A673 (cell line): ENCODE measurements around the gene ZNF396. TPM values are rescaled to one million over a fixed set of nuclear protein-coding genes. Genes with fewer than 3 reads are reported as not detected.

Experiments used
- BruUV-seq: library from RNA; stranded (reverse); fragments of 400-500 nt; replicated peaks from 2 replicates; lab custom pipeline; 2021; lab: Mats Ljungman, UMichigan
- CTCF ChIA-PET: fragments of 300-600 bp; sonication (Branson Sonifier 250); formaldehyde crosslinking; loops from one replicate; lab custom pipeline; 2022; ENCODE audit warnings: antibody characterized with exemption; lab: Charles Lee
- POLR2A ChIA-PET: fragments of 300-600 bp; sonication (Branson Sonifier 250); formaldehyde crosslinking; loops from one replicate; lab custom pipeline; 2022; ENCODE audit warnings: antibody characterized with exemption; ENCODE audit not compliant: low non-redundant PET; lab: Charles Lee
- DNase-seq: peaks from one replicate; pipeline ENCODE4 v3.0.0-alpha.2; 2015; ENCODE audit warnings: low spot score
- H3K27ac ChIP-seq: fragments of 200-600 bp; sonication (generic); 2 replicates; pipeline ENCODE4 v1.5.1; 2016; ENCODE audit warnings: mixed run types, low read depth, mild to moderate bottlenecking, mixed read lengths, antibody characterized with exemption, low read length; ENCODE audit not compliant: poor library complexity, severe bottlenecking
- H3K27me3 ChIP-seq: fragments of 200-600 bp; sonication (generic); replicated peaks from 2 replicates; pipeline ENCODE4 v1.6.1; 2017; ENCODE audit warnings: mixed run types, low read depth, mild to moderate bottlenecking, mixed read lengths, antibody characterized with exemption, low read length; ENCODE audit not compliant: insufficient read depth, poor library complexity
- H3K36me3 ChIP-seq: fragments of 200-600 bp; sonication (generic); 2 replicates; pipeline ENCODE4 v1.6.1; 2016; ENCODE audit warnings: mixed run types, mild to moderate bottlenecking, mixed read lengths, antibody characterized with exemption, low read length; ENCODE audit not compliant: insufficient read depth, poor library complexity, severe bottlenecking
- H3K4me1 ChIP-seq: fragments of 200-600 bp; sonication (generic); 2 replicates; pipeline ENCODE4 v1.6.1; 2017; ENCODE audit warnings: mixed run types, mild to moderate bottlenecking, mixed read lengths, antibody characterized with exemption, low read length; ENCODE audit not compliant: insufficient read depth, poor library complexity, severe bottlenecking
- H3K4me3 ChIP-seq: fragments of 200-600 bp; sonication (generic); 2 replicates; pipeline ENCODE4 v1.5.1; 2016; ENCODE audit warnings: low read depth, mixed run types, mild to moderate bottlenecking, mixed read lengths, low read length; ENCODE audit not compliant: poor library complexity, severe bottlenecking
- H3K9me3 ChIP-seq: fragments of 200-600 bp; sonication (generic); 2 replicates; pipeline ENCODE4 v1.6.1; 2016; ENCODE audit warnings: mixed run types, low read depth, mild to moderate bottlenecking, mixed read lengths, antibody characterized with exemption, low read length; ENCODE audit not compliant: poor library complexity, severe bottlenecking
- CTCF ChIP-seq: fragments of 300-800, 200-600 bp; sonication (generic); conservative IDR thresholded peaks from 2 replicates; pipeline ENCODE4 v1.5.1; 2017; ENCODE audit warnings: low read depth, mild to moderate bottlenecking, antibody characterized with exemption, low read length, moderate library complexity, mixed read lengths
- EZH2 ChIP-seq: fragments of 200-600 bp; sonication (generic); IDR thresholded peaks from 2 replicates; pipeline ENCODE4 v1.6.1; 2017; ENCODE audit warnings: borderline replicate concordance, low read depth, mild to moderate bottlenecking, mixed read lengths, antibody characterized with exemption, low read length; ENCODE audit not compliant: poor library complexity, severe bottlenecking
- intact Hi-C: fragments of 100-400 bp; cut with micrococcal nuclease; formaldehyde crosslinking; loops from one replicate; pipeline ENCODE4 v1.10.0; 2022; ENCODE audit not compliant: unreplicated experiment
- total RNA-seq: library from RNA; stranded (reverse); gene quantifications from 2 replicates; pipeline ENCODE4 v1.2.3, GENCODE V29; 2021

ZNF396 gene
- total RNA-seq, 1 experiment from 2014 or later = 0.84 TPM

GRCh38 chr18:35410561-35410960, 33.4 kb upstream of the ZNF396 start:
- no peak for DNase-seq
- CTCF ChIA-PET = no interaction called here
- H3K36me3 ChIP-seq = no peaks in the 10 kb centered on the region
- TF ChIP-seq EZH2 (no peak), CTCF (no peak)
- H3K4me3 ChIP-seq = no peak overlapping the region
- H3K4me1 ChIP-seq = no peaks in the 10 kb centered on the region
- no peaks in the 10 kb centered on the region for H3K9me3 ChIP-seq
- BruUV-seq = no TSS peak
- H3K27ac ChIP-seq = no peak overlapping the region
- POLR2A ChIA-PET = no interaction called here
- intact Hi-C loops = no loop called here
- no peaks in the 10 kb centered on the region for H3K27me3 ChIP-seq

GRCh38 chr18:35409911-35410310, 32.8 kb upstream of the ZNF396 start:
- ChIA-PET CTCF (no interaction called here), POLR2A (no interaction called here)
- Histone ChIP-seq H3K27ac (no peak overlapping the region), H3K4me1 (no peaks in the 10 kb centered on the region), H3K9me3 (no peaks in the 10 kb centered on the region), H3K36me3 (no peaks in the 10 kb centered on the region), H3K4me3 (no peak overlapping the region), H3K27me3 (peaks cover 5% of the 10 kb centered on the region)
- intact Hi-C loops = loop anchor here (2.0 to 10.0 kb wide), 4 partner anchors 89 to 875 kb away; no protein-coding TSS in a partner anchor
- DNase-seq = no peak
- TF ChIP-seq EZH2 = no peak
- TF ChIP-seq CTCF = no peak
- BruUV-seq = no TSS peak

- CTCF ChIA-PET = no interaction called here
These were observed 31.7 kb upstream of the ZNF396 start for GRCh38 chr18:35408843-35409261.

More at GRCh38 chr18:35408843-35409261, 31.7 kb upstream of the ZNF396 start:
- H3K27ac ChIP-seq = no peak overlapping the region
- H3K9me3 ChIP-seq = no peaks in the 10 kb centered on the region
- POLR2A ChIA-PET = no interaction called here
- H3K27me3 ChIP-seq = peaks cover 5% of the 10 kb centered on the region
- intact Hi-C loops = loop anchor here (2.0 to 10.0 kb wide), 4 partner anchors 90 to 876 kb away; no protein-coding TSS in a partner anchor
- no peaks in the 10 kb centered on the region for H3K36me3 ChIP-seq
- no TSS peak for BruUV-seq
- no peak overlapping the region for H3K4me3 ChIP-seq
- no peaks in the 10 kb centered on the region for H3K4me1 ChIP-seq
- DNase-seq = no peak
- TF ChIP-seq CTCF (no peak), EZH2 (no peak)
